Mononuclear cell (primary cell): ENCODE measurements around the gene GPR137C. TPM values are rescaled to one million over a fixed set of nuclear protein-coding genes. Genes with fewer than 3 reads are reported as not detected.

Source experiments
- H3K27me3 ChIP-seq: 2 replicates; pipeline ENCODE4 v1.6.0; 2011; ENCODE audit warnings: low read length, control low read depth; ENCODE audit not compliant: insufficient read depth
- H3K4me1 ChIP-seq: 2 replicates; pipeline ENCODE4 v1.5.1; 2011; ENCODE audit warnings: mild to moderate bottlenecking, low read length, control low read depth; ENCODE audit not compliant: insufficient read depth
- H3K4me3 ChIP-seq: 2 replicates; pipeline ENCODE4 v1.5.1; 2011; ENCODE audit warnings: mild to moderate bottlenecking, low read length, moderate library complexity
- H3K9me3 ChIP-seq: 2 replicates; pipeline ENCODE4 v1.5.1; 2011; ENCODE audit warnings: low read depth, mild to moderate bottlenecking, control low read depth, low read length
- total RNA-seq: library from RNA; depleted of rRNA; stranded (reverse); fragments of >200 nt; gene quantifications from one replicate; pipeline ENCODE4 v1.2.3, GENCODE V29; 2012

GPR137C gene
- total RNA-seq = 0.10 TPM

DNA sequence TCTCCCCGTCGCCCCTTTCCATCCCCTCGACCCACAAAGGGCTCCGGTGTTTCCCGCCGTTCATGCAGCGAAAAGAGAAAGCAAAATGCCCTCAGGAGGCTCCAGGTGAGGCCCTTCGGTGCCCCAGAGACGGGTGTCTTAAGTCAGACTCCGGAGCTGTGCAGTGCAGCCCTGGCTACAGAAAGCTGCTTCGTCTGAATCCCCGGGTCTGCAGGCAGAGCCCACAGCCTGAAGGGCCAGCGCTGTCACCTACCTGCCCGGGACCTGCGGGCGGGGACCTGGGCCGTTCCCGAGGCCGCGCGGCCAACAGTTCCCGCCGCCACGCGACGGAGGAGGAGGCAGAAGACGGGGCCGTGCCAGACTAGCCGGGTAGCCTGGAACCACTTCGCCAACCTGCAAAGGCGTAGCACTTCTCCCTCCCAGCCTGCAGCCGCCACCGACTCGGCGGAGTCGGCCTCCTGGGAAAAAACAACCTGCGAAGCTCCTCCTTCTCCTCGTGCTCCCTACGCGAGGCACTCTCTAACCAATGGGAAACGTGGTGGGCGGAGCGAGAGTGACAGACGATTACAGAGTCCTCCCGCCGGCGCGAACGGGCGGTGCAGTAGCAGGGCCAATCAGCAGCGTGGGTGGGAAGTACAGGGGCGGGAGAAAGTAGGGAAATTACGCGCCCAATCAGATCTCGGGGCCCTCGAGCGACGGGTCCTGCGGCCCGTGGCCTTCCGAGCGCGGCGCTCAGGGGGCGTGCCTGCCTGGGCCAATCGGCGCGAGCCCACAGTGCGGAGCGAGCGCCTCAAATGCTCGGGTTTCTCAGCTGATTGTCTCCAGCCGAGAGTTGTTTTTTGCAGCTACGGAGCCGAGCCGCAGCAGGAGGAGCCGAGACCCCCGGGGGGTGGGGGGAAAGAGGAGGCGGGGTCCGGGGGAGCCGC is at the start of gene GPR137C, which contains the start of gene TXNDC16:
GPR137C (plus strand) TSS at position 774 of the 926 bp plus-strand sequence. CDS start 312 bp downstream, outside the sequence.
TXNDC16 (minus strand) TSS at position 443 of the 926 bp plus-strand sequence. CDS start 8,948 bp downstream, outside the sequence.
- Histone ChIP-seq H3K9me3 (no peaks in the 10 kb centered on the region), H3K4me3 (peak within 1 kb of the TSS; percentile 58), H3K4me1 (peaks cover 28% of the 10 kb centered on the region), H3K27me3 (peaks cover 6% of the 10 kb centered on the region)

DNA sequence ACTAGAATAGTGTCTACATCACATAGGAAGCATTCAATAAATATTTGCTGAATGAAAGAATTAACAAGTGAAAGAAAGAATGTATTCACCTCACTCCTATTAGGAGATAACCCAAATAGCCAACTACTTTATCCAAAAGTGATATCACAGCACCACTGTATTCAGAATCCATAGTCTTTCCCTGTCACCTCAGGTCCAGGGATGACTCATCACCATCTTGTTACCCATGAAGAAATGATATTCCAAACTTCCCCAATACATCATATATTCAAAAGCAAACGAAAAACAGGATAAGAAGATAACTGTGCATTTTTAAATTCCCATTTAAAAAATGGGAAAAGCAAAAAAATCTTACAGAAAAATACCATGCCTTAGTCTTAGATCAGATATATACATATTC is 39.4 kb upstream of the GPR137C start:
- H3K4me1 ChIP-seq = no peaks in the 10 kb centered on the region
- no peaks in the 10 kb centered on the region for H3K9me3 ChIP-seq
- no peaks in the 10 kb centered on the region for H3K27me3 ChIP-seq
- no peak overlapping the region for H3K4me3 ChIP-seq

GRCh38 chr14:52514046-52514811 is 38.4 kb upstream of the GPR137C start:
- H3K27me3 ChIP-seq = no peaks in the 10 kb centered on the region
- no peaks in the 10 kb centered on the region for H3K9me3 ChIP-seq
- H3K4me3 ChIP-seq = no peak overlapping the region
- H3K4me1 ChIP-seq = no peaks in the 10 kb centered on the region

DNA sequence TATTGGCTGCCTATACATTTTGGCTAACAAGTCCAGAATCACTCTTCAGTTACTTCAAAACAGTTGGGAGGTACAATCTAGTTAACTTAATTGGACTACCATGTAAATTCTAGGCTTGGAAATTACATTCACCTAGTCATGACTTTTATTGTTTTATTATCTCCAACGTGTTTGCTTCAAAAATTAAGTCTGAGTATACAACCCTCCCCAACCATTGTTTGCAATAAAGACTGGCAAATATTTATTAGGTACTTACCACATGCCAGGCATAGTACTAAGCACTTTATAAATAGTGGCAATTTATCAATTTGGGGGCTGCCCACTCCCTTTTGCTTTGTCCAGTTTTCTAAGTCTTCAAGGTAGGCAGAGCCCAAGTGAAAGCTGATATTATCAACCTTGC is 30.6 kb upstream of the GPR137C start:
- no peak overlapping the region for H3K4me3 ChIP-seq
- no peaks in the 10 kb centered on the region for H3K27me3 ChIP-seq
- H3K9me3 ChIP-seq = no peaks in the 10 kb centered on the region
- no peaks in the 10 kb centered on the region for H3K4me1 ChIP-seq

DNA sequence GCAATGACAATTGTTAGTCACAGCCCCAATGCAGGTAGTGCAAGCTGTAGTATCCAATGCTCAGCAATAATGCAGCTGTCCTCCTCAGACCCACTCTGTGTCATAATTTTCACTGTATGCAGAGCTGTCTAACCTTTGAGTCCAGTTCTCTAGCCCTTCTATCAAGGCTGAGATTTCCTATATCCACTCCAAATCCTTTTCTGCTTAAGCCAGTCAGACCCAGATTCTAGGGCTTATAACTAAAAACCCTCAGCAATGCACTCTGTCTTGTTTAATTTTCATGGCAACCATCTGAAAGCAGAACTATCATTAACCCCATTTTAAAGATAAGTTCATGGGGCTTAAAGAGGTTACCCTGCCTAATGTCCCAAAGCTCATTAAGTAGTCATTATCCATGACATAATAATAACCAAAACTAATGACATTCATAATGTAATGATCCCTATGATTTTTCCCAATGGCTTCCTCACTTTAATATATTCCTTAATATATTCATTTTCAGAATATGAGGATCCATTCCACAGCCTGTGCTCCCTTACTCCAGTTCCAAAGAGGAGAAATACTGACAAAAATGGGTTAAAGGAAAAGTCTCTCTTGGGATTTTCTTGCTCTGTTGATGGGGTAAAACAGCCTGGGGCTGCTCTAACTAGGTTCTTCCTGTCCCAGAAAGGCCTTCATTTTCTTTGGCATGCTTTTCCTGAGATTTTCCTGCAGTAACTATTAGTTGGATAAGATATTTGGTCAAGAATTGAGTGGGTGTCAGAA is 29.9 kb upstream of the GPR137C start:
- Histone ChIP-seq H3K4me3 (no peak overlapping the region), H3K27me3 (no peaks in the 10 kb centered on the region), H3K4me1 (no peaks in the 10 kb centered on the region), H3K9me3 (no peaks in the 10 kb centered on the region)

GRCh38 chr14:52527052-52527451 is 25.6 kb upstream of the GPR137C start:
- Histone ChIP-seq H3K4me3 (no peak overlapping the region), H3K4me1 (no peaks in the 10 kb centered on the region), H3K27me3 (no peaks in the 10 kb centered on the region), H3K9me3 (no peaks in the 10 kb centered on the region)

- no peak overlapping the region for H3K4me3 ChIP-seq
- no peaks in the 10 kb centered on the region for H3K4me1 ChIP-seq
- H3K9me3 ChIP-seq = no peaks in the 10 kb centered on the region
- H3K27me3 ChIP-seq = no peaks in the 10 kb centered on the region
Observed at GRCh38 chr14:52531481-52531880, 21.2 kb upstream of the GPR137C start.

DNA sequence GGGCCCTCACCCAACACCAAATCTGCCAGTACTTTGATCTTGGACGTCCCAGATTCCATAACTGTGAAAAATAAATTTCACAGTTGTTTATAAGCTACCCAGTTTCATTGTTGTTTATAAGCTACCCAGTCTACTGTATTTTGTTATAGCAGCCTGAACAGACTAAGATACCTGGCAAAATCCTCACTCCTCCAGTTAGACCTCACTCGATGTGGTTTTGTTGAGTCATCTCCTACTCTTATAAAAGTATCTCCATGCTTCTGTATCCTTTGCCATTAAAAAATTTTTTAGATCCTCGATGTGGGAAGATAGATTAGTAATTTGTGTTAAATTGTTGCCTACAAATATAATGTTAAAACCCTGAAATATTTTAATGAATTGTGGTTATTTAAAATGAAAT is 16.4 kb upstream of the GPR137C start:
- H3K9me3 ChIP-seq = no peaks in the 10 kb centered on the region
- peaks cover 3% of the 10 kb centered on the region for H3K4me1 ChIP-seq
- no peak overlapping the region for H3K4me3 ChIP-seq
- no peaks in the 10 kb centered on the region for H3K27me3 ChIP-seq

- peaks cover 3% of the 10 kb centered on the region for H3K4me1 ChIP-seq
- no peaks in the 10 kb centered on the region for H3K9me3 ChIP-seq
- H3K27me3 ChIP-seq = no peaks in the 10 kb centered on the region
- H3K4me3 ChIP-seq = no peak overlapping the region
Observed at GRCh38 chr14:52538623-52539022, 14.0 kb upstream of the GPR137C start.

- Histone ChIP-seq H3K9me3 (no peaks in the 10 kb centered on the region), H3K4me3 (no peak overlapping the region), H3K27me3 (no peaks in the 10 kb centered on the region), H3K4me1 (peaks cover 6% of the 10 kb centered on the region)
Observed at GRCh38 chr14:52545584-52546317, 6.9 kb upstream of the GPR137C start.

DNA sequence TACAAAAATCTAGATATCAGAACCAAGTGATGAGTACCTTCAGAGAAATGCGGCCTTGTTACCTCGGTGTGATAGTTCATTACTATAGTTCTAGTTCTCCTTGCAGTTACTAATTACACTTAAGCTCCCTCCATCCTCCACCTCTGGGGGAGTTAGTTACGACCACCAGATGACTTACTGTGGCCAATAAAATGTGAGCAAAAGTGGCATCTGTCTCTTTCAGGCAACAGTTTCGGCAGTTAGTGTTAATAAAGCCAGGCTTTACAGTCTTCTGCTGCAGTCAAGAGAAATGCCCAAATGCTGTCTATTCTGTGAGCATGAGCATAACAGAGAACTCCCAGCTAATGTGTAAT is 6.3 kb upstream of the GPR137C start:
- Histone ChIP-seq H3K4me1 (peaks cover 11% of the 10 kb centered on the region), H3K9me3 (no peaks in the 10 kb centered on the region), H3K4me3 (no peak overlapping the region), H3K27me3 (no peaks in the 10 kb centered on the region)

DNA sequence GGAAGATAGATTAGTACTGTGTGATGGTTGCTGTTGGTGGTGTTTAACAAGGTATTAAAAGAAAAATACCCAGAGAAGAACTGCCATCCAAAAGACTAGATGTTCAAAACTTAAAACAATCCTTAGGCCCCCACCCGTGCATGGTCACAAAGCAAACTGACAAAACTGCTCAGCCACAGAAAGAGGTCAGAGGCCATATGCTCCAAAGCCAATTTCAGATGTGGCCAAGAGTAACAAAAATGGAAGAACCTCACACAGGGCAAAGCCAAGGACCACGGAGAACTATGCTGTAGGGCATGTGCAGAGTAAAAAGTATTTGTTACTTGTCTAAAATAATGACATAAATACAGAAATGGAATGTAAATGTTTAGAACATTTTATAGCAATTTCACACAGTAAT is 5.6 kb upstream of the GPR137C start:
- Histone ChIP-seq H3K9me3 (no peaks in the 10 kb centered on the region), H3K4me3 (no peak overlapping the region), H3K27me3 (no peaks in the 10 kb centered on the region), H3K4me1 (peaks cover 17% of the 10 kb centered on the region)

DNA sequence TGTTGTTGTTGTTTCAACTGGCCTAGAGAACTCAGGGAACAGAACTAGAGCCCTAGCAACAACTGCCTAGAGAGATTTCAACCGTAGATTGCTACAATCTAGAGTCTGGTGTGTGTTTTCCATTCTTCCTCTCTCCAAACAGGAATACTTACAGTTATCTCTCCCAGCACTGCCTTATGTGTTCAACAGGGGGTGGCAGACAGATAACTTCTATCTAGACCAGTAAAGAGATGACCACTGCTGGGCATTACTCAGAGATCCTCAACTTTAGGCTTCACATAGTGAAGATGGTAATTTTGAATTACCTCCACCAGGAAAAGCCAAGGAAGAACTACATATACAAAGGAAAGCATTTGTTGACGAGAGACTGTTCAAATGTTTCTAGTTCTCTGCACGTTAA is 5.1 kb upstream of the GPR137C start:
- H3K9me3 ChIP-seq = no peaks in the 10 kb centered on the region
- H3K27me3 ChIP-seq = no peaks in the 10 kb centered on the region
- peaks cover 17% of the 10 kb centered on the region for H3K4me1 ChIP-seq
- no peak overlapping the region for H3K4me3 ChIP-seq

DNA sequence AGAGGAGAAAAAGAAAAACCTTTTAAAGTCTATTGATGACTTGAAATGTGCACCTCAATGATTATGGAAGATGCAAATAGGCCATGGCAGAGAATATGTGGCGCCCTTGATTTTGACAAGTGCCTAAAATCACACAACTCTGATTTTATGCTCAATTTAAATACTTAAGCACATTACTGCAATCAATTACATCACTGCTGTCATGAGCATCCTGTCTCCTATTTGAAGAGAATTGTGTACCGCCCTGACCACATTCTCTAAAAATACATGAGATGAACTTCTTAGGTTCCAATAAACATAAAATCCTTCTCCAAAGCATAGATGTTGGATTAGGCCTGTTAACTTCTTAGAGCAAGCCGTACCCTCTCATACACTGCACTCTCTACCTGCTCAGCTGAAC is 2.0 kb upstream of the GPR137C start:
- Histone ChIP-seq H3K4me1 (peaks cover 28% of the 10 kb centered on the region), H3K27me3 (peaks cover 6% of the 10 kb centered on the region), H3K9me3 (no peaks in the 10 kb centered on the region), H3K4me3 (no peak overlapping the region)
